Hepatocyte (in vitro differentiated cells): ENCODE data around the gene SLAMF1.

Experiments used
- EZH2 ChIP-seq: fragments of 200-600 bp; sonication (generic); IDR thresholded peaks from 2 replicates; pipeline ENCODE4 v1.6.1; 2016; ENCODE audit warnings: antibody characterized with exemption, mild to moderate bottlenecking, borderline replicate concordance
- EZH2phosphoT487 ChIP-seq: fragments of 200-600 bp; sonication (generic); IDR thresholded peaks from one replicate; pipeline ENCODE4 v1.6.1; 2018; ENCODE audit warnings: antibody characterized with exemption, mild to moderate bottlenecking, low read depth, moderate library complexity; ENCODE audit not compliant: unreplicated experiment, severe bottlenecking
- TF ChIP-seq, protein P1 (sequence below): fragments of 200-600 bp; sonication (generic); IDR thresholded peaks from 2 replicates; pipeline ENCODE4 v1.5.1; 2016; ENCODE audit warnings: antibody characterized with exemption, mild to moderate bottlenecking; ENCODE audit not compliant: poor library complexity

DNA sequence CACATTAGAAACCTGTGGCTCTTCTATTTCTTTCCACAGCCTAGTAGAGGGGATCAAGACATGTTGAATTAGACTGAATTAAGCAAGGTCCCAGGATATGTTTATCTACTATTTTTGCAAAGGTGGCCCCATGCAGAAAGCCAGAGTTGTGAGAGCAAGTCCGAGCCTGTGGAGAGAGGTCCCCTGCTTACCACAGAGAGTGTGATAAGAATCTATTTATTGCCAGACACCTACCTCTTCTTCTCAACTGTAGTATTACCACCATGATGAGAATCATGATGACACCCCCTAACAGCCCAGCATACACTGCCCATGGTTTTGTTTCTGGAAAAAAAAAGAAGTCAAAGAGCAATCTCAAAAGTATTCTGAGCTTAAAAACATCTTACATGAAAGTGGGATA, 23.0 kb downstream of the SLAMF1 start:
- TF ChIP-seq, protein P1, sequence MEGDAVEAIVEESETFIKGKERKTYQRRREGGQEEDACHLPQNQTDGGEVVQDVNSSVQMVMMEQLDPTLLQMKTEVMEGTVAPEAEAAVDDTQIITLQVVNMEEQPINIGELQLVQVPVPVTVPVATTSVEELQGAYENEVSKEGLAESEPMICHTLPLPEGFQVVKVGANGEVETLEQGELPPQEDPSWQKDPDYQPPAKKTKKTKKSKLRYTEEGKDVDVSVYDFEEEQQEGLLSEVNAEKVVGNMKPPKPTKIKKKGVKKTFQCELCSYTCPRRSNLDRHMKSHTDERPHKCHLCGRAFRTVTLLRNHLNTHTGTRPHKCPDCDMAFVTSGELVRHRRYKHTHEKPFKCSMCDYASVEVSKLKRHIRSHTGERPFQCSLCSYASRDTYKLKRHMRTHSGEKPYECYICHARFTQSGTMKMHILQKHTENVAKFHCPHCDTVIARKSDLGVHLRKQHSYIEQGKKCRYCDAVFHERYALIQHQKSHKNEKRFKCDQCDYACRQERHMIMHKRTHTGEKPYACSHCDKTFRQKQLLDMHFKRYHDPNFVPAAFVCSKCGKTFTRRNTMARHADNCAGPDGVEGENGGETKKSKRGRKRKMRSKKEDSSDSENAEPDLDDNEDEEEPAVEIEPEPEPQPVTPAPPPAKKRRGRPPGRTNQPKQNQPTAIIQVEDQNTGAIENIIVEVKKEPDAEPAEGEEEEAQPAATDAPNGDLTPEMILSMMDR = no peak
- TF ChIP-seq EZH2 (no peak), EZH2phosphoT487 (no peak)
